ENCODE data around the gene DPP3. TPM values are rescaled to one million over a fixed set of nuclear protein-coding genes. Genes with fewer than 3 reads are reported as not detected.

Gene DPP3
- total RNA-seq, 1 experiment from 2014 or later, result 76.2 TPM

DNA sequence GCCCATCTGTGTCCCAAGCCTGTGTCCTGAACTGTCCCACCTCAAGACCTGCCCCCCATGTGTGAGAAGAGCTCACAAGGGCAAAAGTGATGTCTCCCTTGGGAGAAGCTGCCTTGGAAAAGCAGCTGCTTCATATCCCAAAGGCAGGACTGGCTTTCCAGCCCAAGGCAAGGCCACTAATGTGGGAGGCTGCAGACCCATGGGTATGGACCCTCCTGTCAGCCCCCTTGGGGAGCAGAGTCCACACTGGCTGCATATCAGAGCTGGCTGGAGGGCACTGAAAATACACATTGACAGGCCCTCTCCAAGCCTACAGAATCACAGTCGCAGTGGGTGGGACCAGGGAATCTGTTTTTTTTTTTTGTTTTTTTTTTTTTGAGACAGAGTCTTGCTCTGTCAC lies 10.8 kb upstream of the DPP3 start:
- BruUV-seq (replicated peaks), result no TSS peak
- Histone ChIP-seq H3K79me2 (ENCODE audit: low read depth) (no peaks in the 10 kb centered on the region), H3K4me2 (no peak overlapping the region), H3K4me3 (no peak overlapping the region), H3K9me2 (ENCODE audit: insufficient read depth) (no peaks in the 10 kb centered on the region), H3K27me3 (ENCODE audit: insufficient read depth, low read depth) (no peaks in the 10 kb centered on the region), H3K9me3 (ENCODE audit: insufficient read depth, low read depth) (no peaks in the 10 kb centered on the region), H2AFZ (no peak overlapping the region), H3K4me1 (replicated peaks; ENCODE audit: insufficient read depth) (peaks cover 10% of the 10 kb centered on the region), H4K20me1 (ENCODE audit: insufficient read depth) (no peaks in the 10 kb centered on the region; the same call in 1 of the 2 replicates), H3K36me3 (ENCODE audit: low read depth) (no peaks in the 10 kb centered on the region), H3F3A (ENCODE audit: insufficient read depth, low read depth) (peaks cover 14% of the 10 kb centered on the region; the same call in 1 of the 2 replicates), H3K27ac (no peak overlapping the region)
- TF ChIP-seq EZH2 (IDR thresholded peaks at IDR 0.05; ENCODE audit: low read depth), result no peak
- TF ChIP-seq, protein P1, sequence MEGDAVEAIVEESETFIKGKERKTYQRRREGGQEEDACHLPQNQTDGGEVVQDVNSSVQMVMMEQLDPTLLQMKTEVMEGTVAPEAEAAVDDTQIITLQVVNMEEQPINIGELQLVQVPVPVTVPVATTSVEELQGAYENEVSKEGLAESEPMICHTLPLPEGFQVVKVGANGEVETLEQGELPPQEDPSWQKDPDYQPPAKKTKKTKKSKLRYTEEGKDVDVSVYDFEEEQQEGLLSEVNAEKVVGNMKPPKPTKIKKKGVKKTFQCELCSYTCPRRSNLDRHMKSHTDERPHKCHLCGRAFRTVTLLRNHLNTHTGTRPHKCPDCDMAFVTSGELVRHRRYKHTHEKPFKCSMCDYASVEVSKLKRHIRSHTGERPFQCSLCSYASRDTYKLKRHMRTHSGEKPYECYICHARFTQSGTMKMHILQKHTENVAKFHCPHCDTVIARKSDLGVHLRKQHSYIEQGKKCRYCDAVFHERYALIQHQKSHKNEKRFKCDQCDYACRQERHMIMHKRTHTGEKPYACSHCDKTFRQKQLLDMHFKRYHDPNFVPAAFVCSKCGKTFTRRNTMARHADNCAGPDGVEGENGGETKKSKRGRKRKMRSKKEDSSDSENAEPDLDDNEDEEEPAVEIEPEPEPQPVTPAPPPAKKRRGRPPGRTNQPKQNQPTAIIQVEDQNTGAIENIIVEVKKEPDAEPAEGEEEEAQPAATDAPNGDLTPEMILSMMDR (conservative IDR thresholded peaks at IDR 0.05), result no peak
- intact Hi-C loops (cut with micrococcal nuclease; ENCODE audit: unreplicated experiment), result no loop called here
- DNase-seq, result no peak
- ChIA-PET CTCF (no interaction called here), POLR2A (ENCODE audit: unreplicated experiment) (interaction anchor here (0.6 to 0.7 kb wide), 3 partner anchors 19 to 977 kb away, joined by 3 to 5 read pairs (median 4); no protein-coding TSS in a partner anchor)

DNA sequence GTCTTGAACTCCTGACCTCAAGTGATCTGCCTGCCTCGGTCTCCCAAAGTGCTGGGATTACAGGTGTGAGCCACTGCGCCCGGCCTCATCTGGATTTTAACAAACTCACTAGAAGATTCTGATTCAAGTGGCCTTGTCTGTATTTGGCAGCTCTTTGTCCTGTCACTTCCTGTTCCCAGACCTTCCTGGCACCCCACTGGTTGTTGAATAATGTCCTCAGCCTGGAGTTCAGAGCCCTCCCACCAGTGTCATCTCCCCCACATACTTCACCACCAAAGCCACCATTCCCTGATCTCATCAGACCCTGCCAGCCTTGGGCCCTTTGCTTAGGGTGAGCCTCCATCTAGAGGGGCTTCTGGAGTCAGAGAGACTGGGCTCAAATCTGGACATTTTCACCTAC lies 10.2 kb upstream of the DPP3 start:
- no peak overlapping the region for H2AFZ ChIP-seq
- no peaks in the 10 kb centered on the region for H3K27me3 ChIP-seq (ENCODE audit: insufficient read depth, low read depth)
- ChIA-PET CTCF (no interaction called here), POLR2A (ENCODE audit: unreplicated experiment) (no interaction called here)
- H3K9me2 ChIP-seq (ENCODE audit: insufficient read depth), result no peaks in the 10 kb centered on the region
- peaks cover 14% of the 10 kb centered on the region; the same call in 1 of the 2 replicates for H3F3A ChIP-seq (ENCODE audit: insufficient read depth, low read depth)
- H3K4me1 ChIP-seq (replicated peaks; ENCODE audit: insufficient read depth), result peaks cover 10% of the 10 kb centered on the region
- no peak overlapping the region for H3K4me3 ChIP-seq
- H3K79me2 ChIP-seq (ENCODE audit: low read depth), result no peaks in the 10 kb centered on the region
- no peaks in the 10 kb centered on the region for H3K36me3 ChIP-seq (ENCODE audit: low read depth)
- intact Hi-C loops (cut with micrococcal nuclease; ENCODE audit: unreplicated experiment), result no loop called here
- H4K20me1 ChIP-seq (ENCODE audit: insufficient read depth), result no peaks in the 10 kb centered on the region; the same call in 1 of the 2 replicates
- no peak for DNase-seq
- no peak overlapping the region for H3K27ac ChIP-seq
- TF ChIP-seq, protein P1 (conservative IDR thresholded peaks at IDR 0.05), result no peak
- TF ChIP-seq EZH2 (IDR thresholded peaks at IDR 0.05; ENCODE audit: low read depth), result no peak
- H3K4me2 ChIP-seq, result no peak overlapping the region
- H3K9me3 ChIP-seq (ENCODE audit: insufficient read depth, low read depth), result no peaks in the 10 kb centered on the region
- BruUV-seq (replicated peaks), result no TSS peak

DNA sequence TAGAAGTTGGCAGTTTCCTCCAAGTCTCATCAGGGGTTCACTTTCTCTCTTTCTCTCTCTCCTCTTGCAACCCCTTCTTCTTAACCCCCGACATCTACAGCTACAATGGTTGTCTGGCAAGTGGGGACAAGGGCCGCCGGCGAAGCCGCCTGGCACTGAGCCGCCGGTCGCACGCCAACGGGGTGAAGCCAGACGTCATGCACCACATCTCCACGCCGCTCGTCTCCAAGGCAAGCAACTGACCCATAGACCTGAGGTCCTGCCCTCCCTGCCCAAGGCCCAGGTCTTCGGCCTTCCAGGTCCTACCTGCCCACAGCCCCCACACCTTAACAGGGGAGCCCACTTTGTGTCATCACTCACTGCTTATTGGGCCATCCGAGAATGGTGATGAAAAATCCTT lies 9.1 kb upstream of the DPP3 start:
- H4K20me1 ChIP-seq (ENCODE audit: insufficient read depth), result no peaks in the 10 kb centered on the region; the same call in 1 of the 2 replicates
- no TSS peak for BruUV-seq (replicated peaks)
- TF ChIP-seq, protein P1 (conservative IDR thresholded peaks at IDR 0.05), result no peak
- no peak for TF ChIP-seq EZH2 (IDR thresholded peaks at IDR 0.05; ENCODE audit: low read depth)
- H3F3A ChIP-seq (ENCODE audit: insufficient read depth, low read depth), result peaks cover 5% of the 10 kb centered on the region; the same call in 1 of the 2 replicates
- no peak overlapping the region for H3K4me3 ChIP-seq
- POLR2A ChIA-PET (ENCODE audit: unreplicated experiment), result interaction anchor here (0.6 kb wide), 1 partner anchor 213 kb away, joined by 12 read pairs; no protein-coding TSS in a partner anchor
- peaks cover 10% of the 10 kb centered on the region for H3K4me1 ChIP-seq (replicated peaks; ENCODE audit: insufficient read depth)
- H3K27me3 ChIP-seq (ENCODE audit: insufficient read depth, low read depth), result no peaks in the 10 kb centered on the region
- no peaks in the 10 kb centered on the region for H3K79me2 ChIP-seq (ENCODE audit: low read depth)
- no peak overlapping the region for H2AFZ ChIP-seq
- CTCF ChIA-PET, result no interaction called here
- no peak overlapping the region for H3K4me2 ChIP-seq
- intact Hi-C loops (cut with micrococcal nuclease; ENCODE audit: unreplicated experiment), result no loop called here
- DNase-seq, result no peak
- H3K36me3 ChIP-seq (ENCODE audit: low read depth), result no peaks in the 10 kb centered on the region
- H3K9me3 ChIP-seq (ENCODE audit: insufficient read depth, low read depth), result no peaks in the 10 kb centered on the region
- no peak overlapping the region for H3K27ac ChIP-seq
- H3K9me2 ChIP-seq (ENCODE audit: insufficient read depth), result no peaks in the 10 kb centered on the region

Data from PC-9 (cell line).